ENCODE measurements around the gene ACOX3. TPM values are rescaled to one million over a fixed set of nuclear protein-coding genes. Genes with fewer than 3 reads are reported as not detected.

ACOX3 gene
- total and polyA plus RNA-seq, 2 of the 8 experiments (the other 6 are each of a cell fraction or from before 2014, with no cell fraction given): 2.5 to 9.9 TPM

DNA sequence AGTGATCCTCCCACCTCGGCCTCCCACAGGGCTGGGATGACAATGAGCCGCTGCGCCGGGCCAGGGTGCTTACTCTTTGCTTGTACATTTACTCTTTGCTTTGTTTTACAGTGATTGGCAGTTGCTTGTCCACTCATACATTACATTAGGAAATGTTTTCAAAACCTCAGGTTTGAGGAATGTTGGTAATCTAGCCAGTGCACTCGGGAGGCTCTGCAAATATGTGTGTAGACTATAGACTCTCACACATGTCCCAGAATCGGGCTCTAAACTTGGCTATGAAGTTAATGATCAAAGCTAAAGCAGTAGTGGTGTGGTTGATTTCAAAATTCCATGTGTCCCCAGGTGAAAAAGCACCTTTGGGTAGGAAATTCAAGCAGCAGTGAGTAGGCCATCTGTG is 20.6 kb upstream of the ACOX3 start:
- no peak overlapping the region for H3K14ac ChIP-seq (ENCODE audit: insufficient read length)
- WGBS, 2 experiments (ENCODE audit: extremely low coverage in 1 of 2, insufficient coverage in 1 of 2, insufficient read length in 1 of 2, insufficient replicate concordance in 2 of 2, low coverage in 1 of 2, low lambda C conversion rate in 2 of 2, missing lambda C conversion rate in 1 of 2): 96% methylated on average over 6 of the region's 6 CpGs; no CpG with 5 or more reads in 1 of the 2 experiments
- CTCF ChIA-PET (ENCODE audit: partially characterized antibody): interaction anchor here (0.6 to 1.4 kb wide), 2 partner anchors 8 to 31 kb away, joined by 3 read pairs; no protein-coding TSS in a partner anchor
- no peak overlapping the region for H3K4me2 ChIP-seq (ENCODE audit: insufficient read depth in 1 of 2, low read depth in 2 of 2, low read length in 2 of 2)
- no peak overlapping the region for H2BK12ac ChIP-seq (ENCODE audit: low read depth, low read length)
- H3K9me3 ChIP-seq (ENCODE audit: insufficient read depth in 2 of 2, low read depth in 1 of 2, low read length in 1 of 2): no peaks in the 10 kb centered on the region
- POLR2A ChIA-PET (ENCODE audit: partially characterized antibody): no interaction called here
- no peak overlapping the region for H3K56ac ChIP-seq (replicated peaks; ENCODE audit: insufficient read length, low read depth, low read length)
- H2BK120ac ChIP-seq (replicated peaks; ENCODE audit: low read depth, low read length): no peak overlapping the region
- FAIRE-seq (no peak), DNase-seq (ENCODE audit: low read depth in 1 of 2, low spot score in 2 of 2) (no peak)
- H4K91ac ChIP-seq (replicated peaks; ENCODE audit: insufficient read length, low read length): no peak overlapping the region
- H3K4me1 ChIP-seq (replicated peaks in 1 of 4; ENCODE audit: control insufficient read depth in 3 of 4, insufficient read depth in 4 of 4, low read length in 3 of 4): no peaks in the 10 kb centered on the region
- no peak overlapping the region for H3K4ac ChIP-seq (replicated peaks; ENCODE audit: insufficient read length, low read depth, low read length)
- H2AFZ ChIP-seq (ENCODE audit: low read length): no peak overlapping the region
- H3K27me3 ChIP-seq (replicated peaks in 1 of 4; ENCODE audit: control insufficient read depth in 3 of 4, extremely low read depth in 1 of 4, insufficient read depth in 3 of 4, low read length in 3 of 4): no peaks in the 10 kb centered on the region
- no peak overlapping the region for H4K5ac ChIP-seq (ENCODE audit: insufficient read length, low read depth, low read length)
- no peak overlapping the region for H3K4me3 ChIP-seq (ENCODE audit: extremely low read depth in 1 of 4, insufficient read depth in 2 of 4, low read depth in 3 of 4, low read length in 4 of 4)
- H2BK15ac ChIP-seq (ENCODE audit: low read length): no peak overlapping the region
- no peaks in the 10 kb centered on the region for H4K20me1 ChIP-seq (replicated peaks in 1 of 2; ENCODE audit: control insufficient read depth in 1 of 2, insufficient read depth in 2 of 2, low read length in 2 of 2)
- no peaks in the 10 kb centered on the region for H3K79me2 ChIP-seq (ENCODE audit: control insufficient read depth in 1 of 2, insufficient read depth in 2 of 2, low read length in 2 of 2)
- TF ChIP-seq NANOG (IDR thresholded peaks at IDR 0.05; ENCODE audit: insufficient read depth, low read depth, low read length, poor library complexity, severe bottlenecking) (no peak), RAD21 (IDR thresholded peaks at IDR 0.05 in 1 of 2, conservative IDR thresholded peaks at IDR 0.05 in 1 of 2; ENCODE audit: low read depth in 2 of 2, low read length in 2 of 2) (no peak)
- TF ChIP-seq, protein P1, sequence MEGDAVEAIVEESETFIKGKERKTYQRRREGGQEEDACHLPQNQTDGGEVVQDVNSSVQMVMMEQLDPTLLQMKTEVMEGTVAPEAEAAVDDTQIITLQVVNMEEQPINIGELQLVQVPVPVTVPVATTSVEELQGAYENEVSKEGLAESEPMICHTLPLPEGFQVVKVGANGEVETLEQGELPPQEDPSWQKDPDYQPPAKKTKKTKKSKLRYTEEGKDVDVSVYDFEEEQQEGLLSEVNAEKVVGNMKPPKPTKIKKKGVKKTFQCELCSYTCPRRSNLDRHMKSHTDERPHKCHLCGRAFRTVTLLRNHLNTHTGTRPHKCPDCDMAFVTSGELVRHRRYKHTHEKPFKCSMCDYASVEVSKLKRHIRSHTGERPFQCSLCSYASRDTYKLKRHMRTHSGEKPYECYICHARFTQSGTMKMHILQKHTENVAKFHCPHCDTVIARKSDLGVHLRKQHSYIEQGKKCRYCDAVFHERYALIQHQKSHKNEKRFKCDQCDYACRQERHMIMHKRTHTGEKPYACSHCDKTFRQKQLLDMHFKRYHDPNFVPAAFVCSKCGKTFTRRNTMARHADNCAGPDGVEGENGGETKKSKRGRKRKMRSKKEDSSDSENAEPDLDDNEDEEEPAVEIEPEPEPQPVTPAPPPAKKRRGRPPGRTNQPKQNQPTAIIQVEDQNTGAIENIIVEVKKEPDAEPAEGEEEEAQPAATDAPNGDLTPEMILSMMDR (IDR thresholded peaks at IDR 0.05; ENCODE audit: control extremely low read depth in 1 of 3, insufficient read depth in 1 of 3, low read depth in 1 of 3, low read length in 3 of 3): no peak
- H2BK5ac ChIP-seq (ENCODE audit: low read depth, low read length): no peak overlapping the region
- no peak overlapping the region for H3K27ac ChIP-seq (ENCODE audit: low read depth, low read length)
- H3K9ac ChIP-seq (replicated peaks in 1 of 4; ENCODE audit: extremely low read depth in 1 of 4, low read depth in 3 of 4, low read length in 3 of 4): no peak overlapping the region
- no peak overlapping the region for H2BK20ac ChIP-seq (ENCODE audit: low read length)
- H3K23ac ChIP-seq (ENCODE audit: insufficient read length): no peak overlapping the region
- H3K18ac ChIP-seq (ENCODE audit: extremely low read depth, low read length): no peak overlapping the region
- H3K79me1 ChIP-seq (ENCODE audit: low read depth, low read length): no peaks in the 10 kb centered on the region; the same call in 1 of the 2 replicates
- no peaks in the 10 kb centered on the region for H3K23me2 ChIP-seq (ENCODE audit: low read depth, low read length)
- no peak overlapping the region for H4K8ac ChIP-seq (ENCODE audit: extremely low read depth, insufficient read depth, low read length)
- H2AK5ac ChIP-seq (ENCODE audit: low read depth, low read length): no peak overlapping the region
- H3K36me3 ChIP-seq (ENCODE audit: control insufficient read depth in 2 of 4, insufficient read depth in 4 of 4, low read length in 3 of 4): peaks cover 0 to 12% (median 10%) of the 10 kb centered on the region in 4 experiments; a peak in 6 of 8 replicates
